Progenitor cell of endocrine pancreas (in vitro differentiated cells): ENCODE results near the gene CCN5. TPM values are rescaled to one million over a fixed set of nuclear protein-coding genes. Genes with fewer than 3 reads are reported as not detected.
A peak's percentile ranks its signal among the peaks of the same experiment; 100 is the strongest.
"Not testable (repeated sequence)": the region's sequence is repeated elsewhere in the genome, so short reads cannot be mapped to it uniquely, and the experiment has no call there.

Experiments used
- DNase-seq: peaks from one replicate; pipeline ENCODE4 v3.0.0; 2021; ENCODE audit warnings: low spot score; ENCODE audit not compliant: unreplicated experiment
- H3K27ac Mint-ChIP-seq: 2 replicates; pipeline ENCODE4 v1.8.0; 2021; ENCODE audit warnings: mild to moderate bottlenecking, moderate library complexity, mixed read lengths
- H3K27me3 Mint-ChIP-seq: 2 replicates; pipeline ENCODE4 v1.8.0; 2021; ENCODE audit warnings: mixed read lengths
- H3K36me3 Mint-ChIP-seq: 2 replicates; pipeline ENCODE4 v1.8.0; 2022; ENCODE audit warnings: mixed read lengths; ENCODE audit not compliant: insufficient read depth
- H3K4me1 Mint-ChIP-seq: 2 replicates; pipeline ENCODE4 v1.8.0; 2021; ENCODE audit warnings: low read depth, mixed read lengths
- H3K4me3 Mint-ChIP-seq: 2 replicates; pipeline ENCODE4 v1.8.0; 2021; ENCODE audit warnings: low read depth, mild to moderate bottlenecking, moderate library complexity, mixed read lengths
- H3K9me3 Mint-ChIP-seq: 2 replicates; pipeline ENCODE4 v1.8.0; 2021; ENCODE audit warnings: low read depth, mixed read lengths
- total RNA-seq: library from RNA; stranded (reverse); gene quantifications from 2 replicates; pipeline ENCODE4 v1.2.1, GENCODE V29; 2021
- TF ChIP-seq, protein P1 (sequence below): fragments of 200-600 bp; sonication (generic); IDR thresholded peaks from one replicate; pipeline ENCODE4 v1.5.0; 2021; ENCODE audit warnings: antibody characterized with exemption, mild to moderate bottlenecking; ENCODE audit not compliant: unreplicated experiment

CCN5 gene
- total RNA-seq, 1 donor from 2014 or later, result not detected

DNA sequence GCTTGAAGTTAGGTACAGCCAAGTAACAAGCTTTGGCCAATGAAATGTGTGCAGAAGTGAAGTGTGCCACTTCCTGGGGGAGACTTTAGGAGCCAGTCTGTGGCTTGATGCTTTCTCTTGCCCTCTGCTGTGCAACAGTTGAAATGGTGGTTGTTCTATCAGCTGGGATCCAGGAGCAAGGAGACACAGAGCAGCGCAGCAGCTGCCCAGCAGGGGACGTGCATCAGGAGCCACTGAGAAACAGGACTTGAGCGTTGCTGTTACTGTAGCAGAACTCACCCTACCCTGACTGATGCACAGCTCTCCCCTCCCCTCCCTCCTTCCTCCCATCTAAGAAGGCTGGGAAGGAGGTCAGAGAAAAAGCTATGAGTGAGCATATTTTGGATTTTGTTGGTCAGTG, 18.9 kb upstream of the CCN5 start:
- Mint-ChIP-seq H3K36me3 (no peaks in the 10 kb centered on the region), H3K9me3 (no peaks in the 10 kb centered on the region), H3K27me3 (no peaks in the 10 kb centered on the region), H3K27ac (no peak overlapping the region), H3K4me1 (peaks cover 5% of the 10 kb centered on the region), H3K4me3 (no peak overlapping the region)
- TF ChIP-seq, protein P1, sequence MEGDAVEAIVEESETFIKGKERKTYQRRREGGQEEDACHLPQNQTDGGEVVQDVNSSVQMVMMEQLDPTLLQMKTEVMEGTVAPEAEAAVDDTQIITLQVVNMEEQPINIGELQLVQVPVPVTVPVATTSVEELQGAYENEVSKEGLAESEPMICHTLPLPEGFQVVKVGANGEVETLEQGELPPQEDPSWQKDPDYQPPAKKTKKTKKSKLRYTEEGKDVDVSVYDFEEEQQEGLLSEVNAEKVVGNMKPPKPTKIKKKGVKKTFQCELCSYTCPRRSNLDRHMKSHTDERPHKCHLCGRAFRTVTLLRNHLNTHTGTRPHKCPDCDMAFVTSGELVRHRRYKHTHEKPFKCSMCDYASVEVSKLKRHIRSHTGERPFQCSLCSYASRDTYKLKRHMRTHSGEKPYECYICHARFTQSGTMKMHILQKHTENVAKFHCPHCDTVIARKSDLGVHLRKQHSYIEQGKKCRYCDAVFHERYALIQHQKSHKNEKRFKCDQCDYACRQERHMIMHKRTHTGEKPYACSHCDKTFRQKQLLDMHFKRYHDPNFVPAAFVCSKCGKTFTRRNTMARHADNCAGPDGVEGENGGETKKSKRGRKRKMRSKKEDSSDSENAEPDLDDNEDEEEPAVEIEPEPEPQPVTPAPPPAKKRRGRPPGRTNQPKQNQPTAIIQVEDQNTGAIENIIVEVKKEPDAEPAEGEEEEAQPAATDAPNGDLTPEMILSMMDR, result peak; percentile 16
- DNase-seq, result no peak

- not testable (repeated sequence) for DNase-seq, H3K9me3 Mint-ChIP-seq, H3K4me1 Mint-ChIP-seq, H3K27ac Mint-ChIP-seq, H3K36me3 Mint-ChIP-seq, H3K27me3 Mint-ChIP-seq, H3K4me3 Mint-ChIP-seq
Measured at GRCh38 chr20:44697041-44697440, 18.1 kb upstream of the CCN5 start.

DNA sequence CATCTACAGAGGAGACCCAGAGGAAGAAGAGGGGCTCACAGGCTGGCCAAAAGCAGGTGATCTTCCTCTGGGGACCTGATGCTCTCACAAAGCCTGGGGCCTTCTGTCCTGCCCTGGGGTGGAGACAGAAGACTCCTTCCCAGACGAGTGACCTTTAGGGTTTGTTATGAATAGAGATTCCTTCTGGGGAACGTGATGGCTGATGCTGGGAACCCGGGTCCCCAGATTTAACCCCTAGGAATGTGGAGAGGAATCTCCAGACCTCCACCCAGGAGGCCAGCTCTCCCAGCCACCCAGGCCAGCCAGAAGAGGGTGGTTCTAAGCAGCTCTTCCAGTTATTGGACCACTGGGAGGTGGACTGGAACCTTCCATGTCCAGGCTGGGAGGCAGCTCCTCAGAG, 16.8 kb upstream of the CCN5 start:
- no peak for DNase-seq
- Mint-ChIP-seq H3K9me3 (no peaks in the 10 kb centered on the region), H3K27me3 (no peaks in the 10 kb centered on the region), H3K27ac (no peak overlapping the region), H3K4me3 (no peak overlapping the region), H3K36me3 (no peaks in the 10 kb centered on the region), H3K4me1 (peaks cover 2% of the 10 kb centered on the region)
- TF ChIP-seq, protein P1, result no peak

- DNase-seq, result no peak
Measured at GRCh38 chr20:44700306-44700705, 14.9 kb upstream of the CCN5 start.

DNA sequence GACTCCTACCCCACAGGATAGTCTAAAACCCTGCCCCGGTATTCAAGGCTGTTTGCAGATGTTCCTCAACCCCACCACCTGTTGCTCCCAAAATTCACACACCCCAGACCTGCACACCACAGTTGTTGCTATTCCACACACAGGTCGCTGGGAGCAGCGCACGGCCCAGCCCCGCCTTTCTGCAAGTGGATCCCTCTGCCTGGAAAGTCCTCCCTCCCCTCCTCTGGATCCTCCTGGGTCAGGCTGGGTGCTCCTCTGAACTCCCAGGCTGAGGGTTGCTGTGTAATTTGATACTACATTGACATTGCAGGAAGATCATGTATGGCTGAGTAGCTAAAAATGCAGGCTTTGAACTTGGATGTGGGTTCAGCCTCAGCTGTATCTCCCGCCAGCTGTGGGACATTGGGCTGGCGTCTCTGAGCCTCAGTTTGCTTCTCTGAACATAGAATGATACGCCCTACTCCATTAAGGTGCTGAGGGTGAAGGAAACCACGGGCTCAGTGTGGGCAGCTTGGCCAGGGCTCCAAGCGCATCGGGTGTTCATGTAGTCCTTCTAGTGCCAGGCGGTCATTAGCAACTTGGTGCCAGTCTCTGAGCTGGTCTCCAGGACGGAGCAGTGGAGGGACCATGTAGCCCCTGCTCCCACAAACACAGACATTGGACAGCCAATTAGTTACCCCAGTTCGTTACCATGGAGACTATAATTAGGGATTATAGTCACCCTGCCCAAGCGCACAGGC, 13.9 kb upstream of the CCN5 start:
- peak overlapping the region; percentile 11 for H3K27ac Mint-ChIP-seq
- H3K9me3 Mint-ChIP-seq, result no peaks in the 10 kb centered on the region
- peaks cover 2% of the 10 kb centered on the region for H3K4me1 Mint-ChIP-seq
- H3K27me3 Mint-ChIP-seq, result peaks cover 6% of the 10 kb centered on the region
- no peaks in the 10 kb centered on the region for H3K36me3 Mint-ChIP-seq
- TF ChIP-seq, protein P1, result no peak
- no peak for DNase-seq
- H3K4me3 Mint-ChIP-seq, result no peak overlapping the region

More at GRCh38 chr20:44700306-44700705, 14.9 kb upstream of the CCN5 start:
- Mint-ChIP-seq H3K36me3 (no peaks in the 10 kb centered on the region), H3K27ac (no peak overlapping the region), H3K27me3 (peaks cover 3% of the 10 kb centered on the region), H3K9me3 (no peaks in the 10 kb centered on the region), H3K4me3 (no peak overlapping the region), H3K4me1 (peaks cover 2% of the 10 kb centered on the region)
- TF ChIP-seq, protein P1, result no peak

DNA sequence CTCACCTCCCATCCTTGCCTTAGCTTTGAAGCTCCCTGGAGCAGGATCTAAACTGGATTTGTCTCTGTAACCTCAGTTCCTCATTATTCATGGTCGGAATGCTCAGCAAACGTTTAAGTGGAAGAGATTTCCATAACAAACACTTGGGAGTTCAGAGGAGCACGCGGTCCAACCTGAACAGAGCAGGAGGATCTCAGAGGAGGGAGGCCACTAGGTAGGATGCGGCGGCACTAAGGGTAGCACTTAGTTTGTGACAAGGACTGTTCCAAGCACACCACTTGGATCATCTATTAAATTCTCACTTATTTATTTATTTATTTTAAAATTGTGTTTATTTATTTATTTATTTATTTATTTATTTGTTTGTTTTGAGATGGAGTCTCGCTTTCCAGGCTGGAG, 13.3 kb upstream of the CCN5 start:
- peaks cover 8% of the 10 kb centered on the region for H3K27me3 Mint-ChIP-seq
- H3K9me3 Mint-ChIP-seq, result no peaks in the 10 kb centered on the region
- DNase-seq, result no peak
- no peak overlapping the region for H3K27ac Mint-ChIP-seq
- no peak overlapping the region for H3K4me3 Mint-ChIP-seq
- peaks cover 2% of the 10 kb centered on the region for H3K4me1 Mint-ChIP-seq
- H3K36me3 Mint-ChIP-seq, result no peaks in the 10 kb centered on the region
- TF ChIP-seq, protein P1, result no peak
